GM21515 (cell line): ENCODE measurements around the gene STH.
"Not testable (repeated sequence)": the region's sequence is repeated elsewhere in the genome, so short reads cannot be mapped to it uniquely, and the experiment has no call there.

Experiments used
- ATAC-seq: cut with Tn5 transposase; IDR thresholded peaks from one replicate; pipeline ENCODE4 v1.9.1; 2021; ENCODE audit not compliant: unreplicated experiment

Gene STH

DNA sequence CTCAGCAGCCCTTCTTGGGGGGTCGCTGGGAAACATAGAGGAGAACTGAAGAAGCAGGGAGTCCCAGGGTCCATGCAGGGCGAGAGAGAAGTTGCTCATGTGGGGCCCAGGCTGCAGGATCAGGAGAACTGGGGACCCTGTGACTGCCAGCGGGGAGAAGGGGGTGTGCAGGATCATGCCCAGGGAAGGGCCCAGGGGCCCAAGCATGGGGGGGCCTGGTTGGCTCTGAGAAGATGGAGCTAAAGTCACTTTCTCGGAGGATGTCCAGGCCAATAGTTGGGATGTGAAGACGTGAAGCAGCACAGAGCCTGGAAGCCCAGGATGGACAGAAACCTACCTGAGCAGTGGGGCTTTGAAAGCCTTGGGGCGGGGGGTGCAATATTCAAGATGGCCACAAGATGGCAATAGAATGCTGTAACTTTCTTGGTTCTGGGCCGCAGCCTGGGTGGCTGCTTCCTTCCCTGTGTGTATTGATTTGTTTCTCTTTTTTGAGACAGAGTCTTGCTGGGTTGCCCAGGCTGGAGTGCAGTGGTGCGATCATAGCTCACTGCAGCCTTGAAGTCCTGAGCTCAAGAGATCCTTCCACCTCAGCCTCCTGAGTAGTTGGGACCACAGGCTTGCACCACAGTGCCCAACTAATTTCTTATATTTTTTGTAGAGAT is 3.4 kb downstream of the STH start:
- ATAC-seq: no peak

DNA sequence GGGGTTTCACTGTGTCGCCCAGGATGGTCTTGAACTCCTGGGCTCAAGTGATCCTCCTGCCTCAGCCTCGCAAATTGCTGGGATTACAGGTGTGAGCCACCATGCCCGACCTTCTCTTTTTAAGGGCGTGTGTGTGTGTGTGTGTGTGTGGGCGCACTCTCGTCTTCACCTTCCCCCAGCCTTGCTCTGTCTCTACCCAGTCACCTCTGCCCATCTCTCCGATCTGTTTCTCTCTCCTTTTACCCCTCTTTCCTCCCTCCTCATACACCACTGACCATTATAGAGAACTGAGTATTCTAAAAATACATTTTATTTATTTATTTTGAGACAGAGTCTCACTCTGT is 3.9 kb downstream of the STH start:
- ATAC-seq: no peak

DNA sequence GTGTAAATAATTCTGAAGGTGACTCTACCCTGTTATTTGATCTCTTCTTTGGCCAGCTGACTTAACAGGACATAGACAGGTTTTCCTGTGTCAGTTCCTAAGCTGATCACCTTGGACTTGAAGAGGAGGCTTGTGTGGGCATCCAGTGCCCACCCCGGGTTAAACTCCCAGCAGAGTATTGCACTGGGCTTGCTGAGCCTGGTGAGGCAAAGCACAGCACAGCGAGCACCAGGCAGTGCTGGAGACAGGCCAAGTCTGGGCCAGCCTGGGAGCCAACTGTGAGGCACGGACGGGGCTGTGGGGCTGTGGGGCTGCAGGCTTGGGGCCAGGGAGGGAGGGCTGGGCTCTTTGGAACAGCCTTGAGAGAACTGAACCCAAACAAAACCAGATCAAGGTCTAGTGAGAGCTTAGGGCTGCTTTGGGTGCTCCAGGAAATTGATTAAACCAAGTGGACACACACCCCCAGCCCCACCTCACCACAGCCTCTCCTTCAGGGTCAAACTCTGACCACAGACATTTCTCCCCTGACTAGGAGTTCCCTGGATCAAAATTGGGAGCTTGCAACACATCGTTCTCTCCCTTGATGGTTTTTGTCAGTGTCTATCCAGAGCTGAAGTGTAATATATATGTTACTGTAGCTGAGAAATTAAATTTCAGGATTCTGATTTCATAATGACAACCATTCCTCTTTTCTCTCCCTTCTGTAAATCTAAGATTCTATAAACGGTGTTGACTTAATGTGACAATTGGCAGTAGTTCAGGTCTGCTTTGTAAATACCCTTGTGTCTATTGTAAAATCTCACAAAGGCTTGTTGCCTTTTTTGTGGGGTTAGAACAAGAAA is 5.1 kb downstream of the STH start:
- no peak for ATAC-seq

DNA sequence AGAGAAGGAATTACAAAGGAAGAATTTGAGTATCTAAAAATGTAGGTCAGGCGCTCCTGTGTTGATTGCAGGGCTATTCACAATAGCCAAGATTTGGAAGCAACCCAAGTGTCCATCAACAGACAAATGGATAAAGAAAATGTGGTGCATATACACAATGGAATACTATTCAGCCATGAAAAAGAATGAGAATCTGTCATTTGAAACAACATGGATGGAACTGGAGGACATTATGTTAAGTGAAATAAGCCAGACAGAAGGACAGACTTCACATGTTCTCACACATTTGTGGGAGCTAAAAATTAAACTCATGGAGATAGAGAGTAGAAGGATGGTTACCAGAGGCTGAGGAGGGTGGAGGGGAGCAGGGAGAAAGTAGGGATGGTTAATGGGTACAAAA is 7.0 kb downstream of the STH start:
- not testable (repeated sequence) for ATAC-seq

DNA sequence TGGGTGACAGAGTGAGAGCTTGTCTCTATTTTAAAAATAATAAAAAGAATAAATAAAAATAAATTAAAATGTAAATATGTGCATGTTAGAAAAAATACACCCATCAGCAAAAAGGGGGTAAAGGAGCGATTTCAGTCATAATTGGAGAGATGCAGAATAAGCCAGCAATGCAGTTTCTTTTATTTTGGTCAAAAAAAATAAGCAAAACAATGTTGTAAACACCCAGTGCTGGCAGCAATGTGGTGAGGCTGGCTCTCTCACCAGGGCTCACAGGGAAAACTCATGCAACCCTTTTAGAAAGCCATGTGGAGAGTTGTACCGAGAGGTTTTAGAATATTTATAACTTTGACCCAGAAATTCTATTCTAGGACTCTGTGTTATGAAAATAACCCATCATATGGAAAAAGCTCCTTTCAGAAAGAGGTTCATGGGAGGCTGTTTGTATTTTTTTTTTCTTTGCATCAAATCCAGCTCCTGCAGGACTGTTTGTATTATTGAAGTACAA is 8.5 kb downstream of the STH start:
- ATAC-seq: no peak

DNA sequence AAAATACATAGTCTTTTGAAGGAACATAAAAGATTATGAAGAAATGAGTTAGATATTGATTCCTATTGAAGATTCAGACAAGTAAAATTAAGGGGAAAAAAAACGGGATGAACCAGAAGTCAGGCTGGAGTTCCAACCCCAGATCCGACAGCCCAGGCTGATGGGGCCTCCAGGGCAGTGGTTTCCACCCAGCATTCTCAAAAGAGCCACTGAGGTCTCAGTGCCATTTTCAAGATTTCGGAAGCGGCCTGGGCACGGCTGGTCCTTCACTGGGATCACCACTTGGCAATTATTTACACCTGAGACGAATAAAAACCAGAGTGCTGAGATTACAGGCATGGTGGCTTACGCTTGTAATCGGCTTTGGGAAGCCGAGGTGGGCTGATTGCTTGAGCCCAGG is 9.5 kb downstream of the STH start:
- no peak for ATAC-seq

DNA sequence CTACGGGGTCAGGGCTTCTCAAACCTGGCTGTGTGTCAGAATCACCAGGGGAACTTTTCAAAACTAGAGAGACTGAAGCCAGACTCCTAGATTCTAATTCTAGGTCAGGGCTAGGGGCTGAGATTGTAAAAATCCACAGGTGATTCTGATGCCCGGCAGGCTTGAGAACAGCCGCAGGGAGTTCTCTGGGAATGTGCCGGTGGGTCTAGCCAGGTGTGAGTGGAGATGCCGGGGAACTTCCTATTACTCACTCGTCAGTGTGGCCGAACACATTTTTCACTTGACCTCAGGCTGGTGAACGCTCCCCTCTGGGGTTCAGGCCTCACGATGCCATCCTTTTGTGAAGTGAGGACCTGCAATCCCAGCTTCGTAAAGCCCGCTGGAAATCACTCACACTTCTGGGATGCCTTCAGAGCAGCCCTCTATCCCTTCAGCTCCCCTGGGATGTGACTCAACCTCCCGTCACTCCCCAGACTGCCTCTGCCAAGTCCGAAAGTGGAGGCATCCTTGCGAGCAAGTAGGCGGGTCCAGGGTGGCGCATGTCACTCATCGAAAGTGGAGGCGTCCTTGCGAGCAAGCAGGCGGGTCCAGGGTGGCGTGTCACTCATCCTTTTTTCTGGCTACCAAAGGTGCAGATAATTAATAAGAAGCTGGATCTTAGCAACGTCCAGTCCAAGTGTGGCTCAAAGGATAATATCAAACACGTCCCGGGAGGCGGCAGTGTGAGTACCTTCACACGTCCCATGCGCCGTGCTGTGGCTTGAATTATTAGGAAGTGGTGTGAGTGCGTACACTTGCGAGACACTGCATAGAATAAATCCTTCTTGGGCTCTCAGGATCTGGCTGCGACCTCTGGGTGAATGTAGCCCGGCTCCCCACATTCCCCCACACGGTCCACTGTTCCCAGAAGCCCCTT is 10.9 kb downstream of the STH start:
- no peak for ATAC-seq

DNA sequence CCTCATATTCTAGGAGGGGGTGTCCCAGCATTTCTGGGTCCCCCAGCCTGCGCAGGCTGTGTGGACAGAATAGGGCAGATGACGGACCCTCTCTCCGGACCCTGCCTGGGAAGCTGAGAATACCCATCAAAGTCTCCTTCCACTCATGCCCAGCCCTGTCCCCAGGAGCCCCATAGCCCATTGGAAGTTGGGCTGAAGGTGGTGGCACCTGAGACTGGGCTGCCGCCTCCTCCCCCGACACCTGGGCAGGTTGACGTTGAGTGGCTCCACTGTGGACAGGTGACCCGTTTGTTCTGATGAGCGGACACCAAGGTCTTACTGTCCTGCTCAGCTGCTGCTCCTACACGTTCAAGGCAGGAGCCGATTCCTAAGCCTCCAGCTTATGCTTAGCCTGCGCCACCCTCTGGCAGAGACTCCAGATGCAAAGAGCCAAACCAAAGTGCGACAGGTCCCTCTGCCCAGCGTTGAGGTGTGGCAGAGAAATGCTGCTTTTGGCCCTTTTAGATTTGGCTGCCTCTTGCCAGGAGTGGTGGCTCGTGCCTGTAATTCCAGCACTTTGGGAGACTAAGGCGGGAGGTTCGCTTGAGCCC is 11.6 kb downstream of the STH start:
- ATAC-seq: no peak

DNA sequence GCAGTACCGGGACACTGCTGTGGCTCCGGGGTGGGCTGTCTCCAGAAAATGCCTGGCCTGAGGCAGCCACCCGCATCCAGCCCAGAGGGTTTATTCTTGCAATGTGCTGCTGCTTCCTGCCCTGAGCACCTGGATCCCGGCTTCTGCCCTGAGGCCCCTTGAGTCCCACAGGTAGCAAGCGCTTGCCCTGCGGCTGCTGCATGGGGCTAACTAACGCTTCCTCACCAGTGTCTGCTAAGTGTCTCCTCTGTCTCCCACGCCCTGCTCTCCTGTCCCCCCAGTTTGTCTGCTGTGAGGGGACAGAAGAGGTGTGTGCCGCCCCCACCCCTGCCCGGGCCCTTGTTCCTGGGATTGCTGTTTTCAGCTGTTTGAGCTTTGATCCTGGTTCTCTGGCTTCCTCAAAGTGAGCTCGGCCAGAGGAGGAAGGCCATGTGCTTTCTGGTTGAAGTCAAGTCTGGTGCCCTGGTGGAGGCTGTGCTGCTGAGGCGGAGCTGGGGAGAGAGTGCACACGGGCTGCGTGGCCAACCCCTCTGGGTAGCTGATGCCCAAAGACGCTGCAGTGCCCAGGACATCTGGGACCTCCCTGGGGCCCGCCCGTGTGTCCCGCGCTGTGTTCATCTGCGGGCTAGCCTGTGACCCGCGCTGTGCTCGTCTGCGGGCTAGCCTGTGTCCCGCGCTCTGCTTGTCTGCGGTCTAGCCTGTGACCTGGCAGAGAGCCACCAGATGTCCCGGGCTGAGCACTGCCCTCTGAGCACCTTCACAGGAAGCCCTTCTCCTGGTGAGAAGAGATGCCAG is 12.9 kb downstream of the STH start:
- ATAC-seq: no peak

DNA sequence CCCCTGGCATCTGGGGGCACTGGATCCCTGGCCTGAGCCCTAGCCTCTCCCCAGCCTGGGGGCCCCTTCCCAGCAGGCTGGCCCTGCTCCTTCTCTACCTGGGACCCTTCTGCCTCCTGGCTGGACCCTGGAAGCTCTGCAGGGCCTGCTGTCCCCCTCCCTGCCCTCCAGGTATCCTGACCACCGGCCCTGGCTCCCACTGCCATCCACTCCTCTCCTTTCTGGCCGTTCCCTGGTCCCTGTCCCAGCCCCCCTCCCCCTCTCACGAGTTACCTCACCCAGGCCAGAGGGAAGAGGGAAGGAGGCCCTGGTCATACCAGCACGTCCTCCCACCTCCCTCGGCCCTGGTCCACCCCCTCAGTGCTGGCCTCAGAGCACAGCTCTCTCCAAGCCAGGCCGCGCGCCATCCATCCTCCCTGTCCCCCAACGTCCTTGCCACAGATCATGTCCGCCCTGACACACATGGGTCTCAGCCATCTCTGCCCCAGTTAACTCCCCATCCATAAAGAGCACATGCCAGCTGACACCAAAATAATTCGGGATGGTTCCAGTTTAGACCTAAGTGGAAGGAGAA is 13.5 kb downstream of the STH start:
- ATAC-seq: no peak

DNA sequence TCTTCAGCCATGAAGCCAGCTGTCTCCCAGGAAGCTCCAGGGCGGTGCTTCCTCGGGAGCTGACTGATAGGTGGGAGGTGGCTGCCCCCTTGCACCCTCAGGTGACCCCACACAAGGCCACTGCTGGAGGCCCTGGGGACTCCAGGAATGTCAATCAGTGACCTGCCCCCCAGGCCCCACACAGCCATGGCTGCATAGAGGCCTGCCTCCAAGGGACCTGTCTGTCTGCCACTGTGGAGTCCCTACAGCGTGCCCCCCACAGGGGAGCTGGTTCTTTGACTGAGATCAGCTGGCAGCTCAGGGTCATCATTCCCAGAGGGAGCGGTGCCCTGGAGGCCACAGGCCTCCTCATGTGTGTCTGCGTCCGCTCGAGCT is 14.1 kb downstream of the STH start:
- no peak for ATAC-seq

DNA sequence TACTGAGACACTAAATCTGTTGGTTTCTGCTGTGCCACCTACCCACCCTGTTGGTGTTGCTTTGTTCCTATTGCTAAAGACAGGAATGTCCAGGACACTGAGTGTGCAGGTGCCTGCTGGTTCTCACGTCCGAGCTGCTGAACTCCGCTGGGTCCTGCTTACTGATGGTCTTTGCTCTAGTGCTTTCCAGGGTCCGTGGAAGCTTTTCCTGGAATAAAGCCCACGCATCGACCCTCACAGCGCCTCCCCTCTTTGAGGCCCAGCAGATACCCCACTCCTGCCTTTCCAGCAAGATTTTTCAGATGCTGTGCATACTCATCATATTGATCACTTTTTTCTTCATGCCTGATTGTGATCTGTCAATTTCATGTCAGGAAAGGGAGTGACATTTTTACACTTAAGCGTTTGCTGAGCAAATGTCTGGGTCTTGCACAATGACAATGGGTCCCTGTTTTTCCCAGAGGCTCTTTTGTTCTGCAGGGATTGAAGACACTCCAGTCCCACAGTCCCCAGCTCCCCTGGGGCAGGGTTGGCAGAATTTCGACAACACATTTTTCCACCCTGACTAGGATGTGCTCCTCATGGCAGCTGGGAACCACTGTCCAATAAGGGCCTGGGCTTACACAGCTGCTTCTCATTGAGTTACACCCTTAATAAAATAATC is 14.6 kb downstream of the STH start:
- ATAC-seq: no peak

DNA sequence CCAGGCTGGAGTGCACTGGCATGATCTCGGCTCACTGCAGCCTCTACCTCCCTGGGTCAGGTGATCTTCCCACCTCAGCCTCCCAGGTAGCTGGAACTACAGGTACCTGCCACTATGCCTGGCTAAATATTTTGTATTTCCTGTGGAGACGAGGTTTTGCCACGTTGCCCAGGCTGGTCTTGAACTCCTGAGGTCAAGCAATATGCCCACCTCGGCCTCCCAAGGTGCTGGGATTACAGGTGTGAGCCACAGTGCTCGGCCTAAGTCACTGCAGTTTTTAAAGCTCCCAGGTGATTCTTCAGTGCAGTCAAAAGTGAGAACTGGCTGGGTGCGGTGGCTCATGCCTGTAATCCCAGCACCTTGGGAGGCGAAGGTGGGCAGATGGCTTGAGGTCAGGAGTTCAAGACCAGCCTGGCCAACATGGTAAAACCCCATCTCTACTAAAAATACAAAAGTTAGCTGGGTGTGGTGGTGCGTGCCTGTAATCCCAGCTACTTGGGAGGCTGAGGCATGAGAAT is 20.4 kb downstream of the STH start:
- ATAC-seq: not testable (repeated sequence)

DNA sequence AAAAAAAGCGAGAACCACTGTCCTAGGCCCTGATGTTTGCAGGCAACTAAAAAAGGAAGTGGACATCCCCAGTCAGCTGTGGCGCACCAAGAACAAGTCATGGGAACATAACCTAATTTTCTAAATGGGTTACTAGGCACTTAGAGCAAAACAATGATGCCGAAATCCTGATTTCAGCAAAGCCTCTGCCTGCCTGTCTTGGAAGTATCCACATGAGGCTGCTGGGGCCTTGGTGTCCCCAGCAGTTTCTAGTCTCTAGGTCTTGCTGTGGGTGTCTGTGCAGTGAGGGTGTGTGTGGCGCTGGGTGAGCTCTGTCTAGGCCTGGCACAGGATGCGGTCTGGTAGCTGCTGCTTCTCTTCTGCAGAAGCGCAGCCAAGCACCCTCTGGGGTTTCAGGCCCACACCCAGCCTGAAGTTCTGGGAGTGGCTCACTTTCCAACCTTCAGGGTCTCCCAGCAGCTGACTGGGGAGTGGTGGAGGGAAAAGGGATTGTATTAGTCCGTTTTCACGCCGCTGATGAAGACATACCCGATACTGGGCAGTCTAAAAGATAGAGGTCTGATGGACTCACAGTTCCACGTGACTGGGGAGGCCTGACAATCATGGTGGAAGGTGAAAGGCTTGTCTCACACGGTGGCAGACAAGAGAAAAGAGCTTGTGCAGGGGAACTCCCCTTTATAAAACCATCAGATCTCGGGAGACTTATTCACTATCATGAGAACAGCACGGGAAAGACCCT is 21.1 kb downstream of the STH start:
- no peak for ATAC-seq

DNA sequence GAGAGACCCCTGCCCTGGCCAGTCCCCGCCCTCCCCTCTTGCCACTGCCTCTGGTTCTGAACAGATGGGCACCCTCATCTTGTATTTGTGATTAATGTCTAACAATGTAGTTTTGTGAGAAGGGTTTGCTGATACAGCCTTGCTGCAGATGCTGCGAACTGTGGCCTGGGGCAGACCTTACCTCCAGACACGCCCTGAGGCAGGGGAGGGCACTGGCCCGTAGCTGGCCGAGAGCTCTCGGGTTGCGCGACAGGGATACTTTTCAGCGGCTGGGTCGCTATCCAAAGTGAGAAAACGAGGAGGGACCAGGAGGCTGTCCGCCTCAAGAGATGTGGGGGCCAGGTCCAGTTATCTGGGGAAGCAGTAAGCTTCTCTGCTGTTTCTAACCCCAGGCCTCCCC is 21.9 kb downstream of the STH start:
- no peak for ATAC-seq

DNA sequence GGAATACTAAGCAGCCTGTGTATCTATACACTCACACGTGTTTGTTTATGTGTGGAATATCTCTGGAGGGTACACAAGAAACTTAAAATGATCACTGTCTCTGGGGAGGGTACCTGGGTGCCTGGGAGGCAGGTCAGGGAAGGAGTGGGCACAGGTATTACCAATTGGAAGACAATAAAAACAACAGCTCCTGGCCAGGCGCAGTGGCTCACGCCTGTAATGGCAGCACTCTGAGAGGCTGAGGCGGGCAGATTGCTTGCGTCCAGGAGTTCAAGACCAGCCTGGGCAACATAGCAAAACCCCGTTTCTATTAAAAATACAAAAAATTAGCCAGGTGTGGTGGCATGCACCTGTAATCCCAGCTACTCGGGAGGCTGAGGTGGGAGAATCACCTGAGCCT is 24.3 kb downstream of the STH start:
- ATAC-seq: not testable (repeated sequence)

DNA sequence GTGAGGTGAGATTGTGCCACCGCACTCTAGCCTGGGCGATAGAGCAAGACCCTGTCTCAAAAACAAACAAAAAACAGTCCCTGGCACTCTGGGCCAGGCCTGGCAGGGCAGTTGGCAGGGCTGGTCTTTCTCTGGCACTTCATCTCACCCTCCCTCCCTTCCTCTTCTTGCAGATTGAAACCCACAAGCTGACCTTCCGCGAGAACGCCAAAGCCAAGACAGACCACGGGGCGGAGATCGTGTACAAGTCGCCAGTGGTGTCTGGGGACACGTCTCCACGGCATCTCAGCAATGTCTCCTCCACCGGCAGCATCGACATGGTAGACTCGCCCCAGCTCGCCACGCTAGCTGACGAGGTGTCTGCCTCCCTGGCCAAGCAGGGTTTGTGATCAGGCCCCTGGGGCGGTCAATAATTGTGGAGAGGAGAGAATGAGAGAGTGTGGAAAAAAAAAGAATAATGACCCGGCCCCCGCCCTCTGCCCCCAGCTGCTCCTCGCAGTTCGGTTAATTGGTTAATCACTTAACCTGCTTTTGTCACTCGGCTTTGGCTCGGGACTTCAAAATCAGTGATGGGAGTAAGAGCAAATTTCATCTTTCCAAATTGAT is 24.8 kb downstream of the STH start:
- ATAC-seq: no peak

DNA sequence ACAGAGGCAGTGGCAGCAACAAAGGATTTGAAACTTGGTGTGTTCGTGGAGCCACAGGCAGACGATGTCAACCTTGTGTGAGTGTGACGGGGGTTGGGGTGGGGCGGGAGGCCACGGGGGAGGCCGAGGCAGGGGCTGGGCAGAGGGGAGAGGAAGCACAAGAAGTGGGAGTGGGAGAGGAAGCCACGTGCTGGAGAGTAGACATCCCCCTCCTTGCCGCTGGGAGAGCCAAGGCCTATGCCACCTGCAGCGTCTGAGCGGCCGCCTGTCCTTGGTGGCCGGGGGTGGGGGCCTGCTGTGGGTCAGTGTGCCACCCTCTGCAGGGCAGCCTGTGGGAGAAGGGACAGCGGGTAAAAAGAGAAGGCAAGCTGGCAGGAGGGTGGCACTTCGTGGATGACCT is 25.5 kb downstream of the STH start:
- no peak for ATAC-seq
